GM12878 (cell line): ENCODE results near the gene KRT86. TPM values are rescaled to one million over a fixed set of nuclear protein-coding genes. Genes with fewer than 3 reads are reported as not detected.

Experiments
- ATAC-seq: fragments of 200-7000 bp; cut with Tn5 transposase; 3 replicates; pipeline ENCODE4 v1.9.1; 2020; ENCODE audit warnings: mild to moderate bottlenecking, moderate library complexity
- BruUV-seq: library from RNA; stranded (reverse); fragments of 400-500 nt; replicated peaks from 2 replicates; lab custom pipeline; 2021; lab: Mats Ljungman, UMichigan
- CTCF ChIA-PET: fragments of 300-600 bp; sonication (Branson Sonifier 250); formaldehyde crosslinking; extraction: SDS; loops from one replicate; lab custom pipeline; 2021; ENCODE audit warnings: inconsistent platforms; lab: Yijun Ruan, JAX
- POLR2A ChIA-PET: fragments of 350-600 bp; formaldehyde crosslinking; extraction: SDS; loops from one replicate; lab custom pipeline; 2021; ENCODE audit warnings: inconsistent platforms; lab: Charles Lee
- RAD21 ChIA-PET: fragments of 300-600 bp; sonication (Branson Sonifier 250); formaldehyde crosslinking; loops from one replicate; lab custom pipeline; 2023; ENCODE audit warnings: antibody characterized with exemption; ENCODE audit not compliant: unreplicated experiment; lab: Charles Lee
- SMC1A ChIA-PET: fragments of 300-600 bp; sonication (Branson Sonifier 250); formaldehyde crosslinking; loops from one replicate; lab custom pipeline; 2023; ENCODE audit not compliant: unreplicated experiment, uncharacterized antibody; lab: Charles Lee
- DNase-seq: peaks from one replicate; pipeline ENCODE4 v3.0.0-alpha.2; 2011; ENCODE audit warnings: low read depth, low spot score
- FAIRE-seq: peaks from 3 replicates; lab custom pipeline; 2011; peaks lifted over from hg19 to GRCh38; lab: Jason Lieb, UNC
- H2AFZ ChIP-seq: 2 replicates; pipeline ENCODE4 v1.6.0; 2011; ENCODE audit warnings: low read depth, low read length, control low read depth; ENCODE audit not compliant: control insufficient read depth
- H3K27ac ChIP-seq: 2 replicates; pipeline ENCODE4 v1.5.1; 2011; ENCODE audit warnings: control low read depth; ENCODE audit not compliant: control insufficient read depth, insufficient read depth
- H3K27me3 ChIP-seq, 2 experiments: replicated peaks in 1 of 2; 2 replicates each; pipeline versions ENCODE4 v1.6.0 to v1.6.1; 2011; ENCODE audit warnings: low read length in 1 of 2; ENCODE audit not compliant: control insufficient read depth in 2 of 2, insufficient read depth in 2 of 2
- H3K36me3 ChIP-seq, 2 experiments: 2 replicates each; pipeline ENCODE4 v1.5.1; 2011; ENCODE audit warnings: low read length in 1 of 2; ENCODE audit not compliant: control insufficient read depth in 2 of 2, insufficient read depth in 2 of 2
- H3K4me1 ChIP-seq: 2 replicates; pipeline ENCODE4 v1.6.1; 2011; ENCODE audit warnings: mild to moderate bottlenecking, low read length, moderate library complexity, mixed read lengths; ENCODE audit not compliant: control insufficient read depth, insufficient read depth
- H3K4me2 ChIP-seq: 2 replicates; pipeline ENCODE4 v1.6.0; 2011; ENCODE audit warnings: control low read depth; ENCODE audit not compliant: control insufficient read depth, insufficient read depth
- H3K4me3 ChIP-seq: fragments of 200-600 bp; sonication (generic); 2 replicates; pipeline ENCODE4 v1.5.1; 2016
- H3K79me2 ChIP-seq: 2 replicates; pipeline ENCODE4 v1.6.0; 2011; ENCODE audit warnings: low read length; ENCODE audit not compliant: control insufficient read depth, insufficient read depth
- H3K9ac ChIP-seq: 2 replicates; pipeline ENCODE4 v1.8.0; 2011; ENCODE audit warnings: low read length, control low read depth, mixed read lengths; ENCODE audit not compliant: control insufficient read depth, insufficient read depth
- H3K9me3 ChIP-seq: replicated peaks from 3 replicates; pipeline ENCODE4 v1.5.1; 2011; ENCODE audit warnings: mild to moderate bottlenecking, low read length; ENCODE audit not compliant: control insufficient read depth, insufficient read depth
- H4K20me1 ChIP-seq: 2 replicates; pipeline ENCODE4 v1.6.0; 2011; ENCODE audit not compliant: control insufficient read depth, insufficient read depth
- ASH2L ChIP-seq: fragments of 300-600, 200-600 bp; sonication (generic); IDR thresholded peaks from 2 replicates; pipeline ENCODE4 v1.6.1; 2017; ENCODE audit warnings: low read depth, mild to moderate bottlenecking, borderline replicate concordance
- CHD4 ChIP-seq: fragments of 200-600 bp; sonication (generic); IDR thresholded peaks from 2 replicates; pipeline ENCODE4 v1.6.1; 2016; ENCODE audit warnings: mild to moderate bottlenecking
- EP300 ChIP-seq, 2 experiments: fragments of 150-350 bp in 1 of 2; IDR thresholded peaks; 2 replicates each; pipeline ENCODE4 v1.6.1; 2011 to 2012; ENCODE audit warnings: low read depth in 2 of 2, low read length in 2 of 2, borderline replicate concordance in 1 of 2, improper control_type of control experiment in 1 of 2, inconsistent platforms in 1 of 2; ENCODE audit not compliant: control insufficient read depth in 1 of 2
- MEF2A ChIP-seq: IDR thresholded peaks from 2 replicates; pipeline ENCODE4 v1.6.1; 2011; ENCODE audit warnings: low read depth, mild to moderate bottlenecking, low read length, moderate library complexity; ENCODE audit not compliant: insufficient read depth
- MLLT1 ChIP-seq: fragments of 450-650 bp; IDR thresholded peaks from 2 replicates; pipeline ENCODE4 v1.6.1; 2016; ENCODE audit warnings: mild to moderate bottlenecking
- NFYA ChIP-seq: IDR thresholded peaks from 2 replicates; pipeline ENCODE4 v1.6.1; 2011; ENCODE audit warnings: low read depth, mild to moderate bottlenecking, low read length, improper control_type of control experiment, borderline replicate concordance
- RBBP5 ChIP-seq: fragments of 200-600 bp; sonication (generic); conservative IDR thresholded peaks from 2 replicates; pipeline ENCODE4 v1.6.1; 2016
- RCOR1 ChIP-seq: conservative IDR thresholded peaks from 2 replicates; pipeline ENCODE4 v1.6.1; 2012; ENCODE audit warnings: low read depth, low read length, improper control_type of control experiment
- SIN3A ChIP-seq: IDR thresholded peaks from 2 replicates; pipeline ENCODE4 v1.6.1; 2012; ENCODE audit warnings: low read depth, low read length, improper control_type of control experiment
- SMARCA5 ChIP-seq: fragments of 450-650 bp; IDR thresholded peaks from 2 replicates; pipeline ENCODE4 v1.6.1; 2017; ENCODE audit warnings: mild to moderate bottlenecking
- SRF ChIP-seq, 2 experiments: IDR thresholded peaks; 2 replicates each; pipeline ENCODE4 v1.6.1; 2011; ENCODE audit warnings: low read depth in 2 of 2, low read length in 2 of 2, mild to moderate bottlenecking in 1 of 2, moderate library complexity in 1 of 2
- ZBTB33 ChIP-seq: fragments of 450-650 bp; IDR thresholded peaks from 2 replicates; pipeline ENCODE4 v1.6.1; 2017; ENCODE audit warnings: mild to moderate bottlenecking
- ZNF274 ChIP-seq: IDR thresholded peaks from one replicate; pipeline ENCODE4 v1.8.0; 2011; ENCODE audit not compliant: insufficient read length, insufficient read depth
- WGBS: methylation state at CpG from one replicate; pipeline ENCODE4 v1.1.6; 2016; ENCODE audit warnings: low lambda C conversion rate; ENCODE audit not compliant: insufficient replicate concordance, insufficient coverage; ENCODE audit errors: missing lambda C conversion rate; 5-methylcytosine and 5-hydroxymethylcytosine counted together
- in situ Hi-C: fragments of 300-500 bp; cut with MboI; formaldehyde crosslinking; loops from 9 replicates; pipeline ENCODE4 v1.14.3; 2018; ENCODE audit warnings: mixed read lengths
- intact Hi-C: fragments of 100-400 bp; cut with micrococcal nuclease; formaldehyde crosslinking; loops from one replicate; pipeline ENCODE4 v1.14.2; 2022; ENCODE audit not compliant: unreplicated experiment
- polyA plus RNA-seq, 11 experiments: library from polyadenylated mRNA; depleted of rRNA in 4 of 11; unstranded in 6 of 11; stranded (reverse) in 5 of 11; fragments of >200 nt; fragmentation: Nextera tagmentation in 4 of 11; fragmentation: Illumina TruSeq in 1 of 11; extraction: Ambion mirVana in 4 of 11; extraction: Trizol in 1 of 11; gene quantifications; 1 replicate in 1 of 11; 2 replicates in 10 of 11; pipeline versions ENCODE4 v1.2.1 to v1.2.3, GENCODE V29; 2011 to 2016; ENCODE audit warnings: inconsistent platforms in 2 of 11, missing spikeins in 2 of 11, low read depth in 1 of 11
- total RNA-seq, 4 experiments: library from RNA; depleted of rRNA in 3 of 4; stranded (reverse); fragments of >200 nt in 3 of 4; fragmentation: Illumina TruSeq in 1 of 4; extraction: Trizol in 1 of 4; gene quantifications; 2 replicates each; pipeline versions ENCODE4 v1.2.1 to v1.2.3, GENCODE V29; 2013 to 2021

The KRT86 gene
- total and polyA plus RNA-seq, 10 of the 15 experiments (the other 5 are each of a cell fraction or from before 2014, with no cell fraction given): 0.11 to 0.54 (median 0.18) TPM; not detected in 4

- no TSS peak for BruUV-seq
- Histone ChIP-seq H3K79me2 (no peaks in the 10 kb centered on the region), H3K36me3 (no peaks in the 10 kb centered on the region), H3K27me3 (peaks cover 3% of the 10 kb centered on the region in 2 experiments; a peak in 2 of 4 replicates), H3K9me3 (no peaks in the 10 kb centered on the region), H3K9ac (no peak overlapping the region), H3K4me2 (no peak overlapping the region), H4K20me1 (no peaks in the 10 kb centered on the region), H3K4me1 (no peaks in the 10 kb centered on the region), H2AFZ (no peak overlapping the region), H3K4me3 (no peak overlapping the region), H3K27ac (no peak overlapping the region)
- 31% methylated on average over 4 of the region's 4 CpGs for WGBS
- ATAC-seq: no peak
- no peak for FAIRE-seq
- intact Hi-C loops: no loop called here
- ChIA-PET RAD21 (interaction anchor here (1.0 to 1.3 kb wide), 2 partner anchors 60 to 67 kb away, joined by 3 to 4 read pairs; no protein-coding TSS in a partner anchor), SMC1A (interaction anchor here (1.3 kb wide), 1 partner anchor 37 kb away, joined by 3 read pairs; no protein-coding TSS in a partner anchor), CTCF (interaction anchor here (0.8 to 6.4 kb wide), 13 partner anchors 10 to 109 kb away, joined by 3 to 84 read pairs (median 20); partner anchors contain the start of gene KRT81), POLR2A (no interaction called here)
- in situ Hi-C loops: no loop called here
- TF ChIP-seq NFYA (no peak), EP300 (IDR thresholded peaks at IDR 0.05; ENCODE audit: borderline replicate concordance in 1 of 2, control insufficient read depth in 1 of 2, low read depth in 2 of 2, low read length in 2 of 2) (no peak), CHD4 (no peak), MLLT1 (no peak), SRF (IDR thresholded peaks at IDR 0.05; ENCODE audit: low read depth in 2 of 2, low read length in 2 of 2) (no peak), ASH2L (no peak), RBBP5 (no peak), ZBTB33 (no peak), SMARCA5 (no peak), SIN3A (no peak), RCOR1 (no peak), ZNF274 (no peak), MEF2A (no peak)
- DNase-seq: no peak
Observed at GRCh38 chr12:52280796-52281560, 6.5 kb downstream of the KRT86 start.
